Measurements from ENCODE around the gene ATAT1. TPM values are rescaled to one million over a fixed set of nuclear protein-coding genes. Genes with fewer than 3 reads are reported as not detected.
"Not testable (repeated sequence)": the region's sequence is repeated elsewhere in the genome, so short reads cannot be mapped to it uniquely, and the experiment has no call there.

ATAT1 gene
- total and polyA plus RNA-seq, 12 donors, result 0.78 to 16.3 (median 8.3) TPM

GRCh38 chr6:30657454-30657853, 30.8 kb downstream of the ATAT1 start:
- DNase-seq, result no peak
- Histone ChIP-seq H3K36me3 (replicated peaks in 1 of 2) (peaks cover 0 to 99% of the 10 kb centered on the region in 2 donors), H3K9me3 (replicated peaks in 1 of 3) (no peaks in the 10 kb centered on the region), H3K27ac (no peak overlapping the region), H3K4me1 (replicated peaks in 1 of 2) (peaks cover 0 to 5% of the 10 kb centered on the region in 2 donors), H3K27me3 (no peaks in the 10 kb centered on the region), H3K4me3 (no peak overlapping the region)
- no peak for TF ChIP-seq CTCF (IDR thresholded peaks at IDR 0.05)
- TF ChIP-seq POLR2A (IDR thresholded peaks at IDR 0.05), result no peak
- intact Hi-C loops (cut with DNase I), result no loop called here

- DNase-seq; H3K27me3 ChIP-seq; intact Hi-C loops (cut with DNase I); H3K4me3 ChIP-seq; H3K9me3 ChIP-seq (replicated peaks in 1 of 3); H3K27ac ChIP-seq; H3K4me1 ChIP-seq (replicated peaks in 1 of 2): not testable (repeated sequence)
- WGBS, 4 donors, result 94 to 95% (median 95%) methylated on average over 5 of the region's 5 CpGs
- H3K36me3 ChIP-seq (replicated peaks in 1 of 2), result peaks cover 0 to 99% of the 10 kb centered on the region in 2 donors
Observed at GRCh38 chr6:30657922-30658321, 31.2 kb downstream of the ATAT1 start.

- WGBS, 4 donors, result 92 to 95% (median 93%) methylated on average over 27 to 34 of the region's 34 CpGs
- H3K36me3 ChIP-seq (replicated peaks in 1 of 2), result peaks cover 0 to 96% of the 10 kb centered on the region in 2 donors
- no peak for DNase-seq
- no peaks in the 10 kb centered on the region for H3K27me3 ChIP-seq
- intact Hi-C loops (cut with DNase I), result loop anchor here in 1 of 2 donors (10.0 kb wide), 1 partner anchor 80 kb away; no protein-coding TSS in a partner anchor
- no peaks in the 10 kb centered on the region for H3K9me3 ChIP-seq (replicated peaks in 1 of 3)
- H3K4me1 ChIP-seq (replicated peaks in 1 of 2), result no peaks in the 10 kb centered on the region
- no peak overlapping the region for H3K27ac ChIP-seq
- H3K4me3 ChIP-seq, result no peak overlapping the region
- TF ChIP-seq CTCF (IDR thresholded peaks at IDR 0.05) (no peak), POLR2A (IDR thresholded peaks at IDR 0.05) (no peak)
Observed at GRCh38 chr6:30664994-30665767, 38.5 kb downstream of the ATAT1 start.

GRCh38 chr6:30666300-30666699, 39.6 kb downstream of the ATAT1 start:
- not testable (repeated sequence) for H3K4me1 ChIP-seq (replicated peaks in 1 of 2); H3K9me3 ChIP-seq (replicated peaks in 1 of 3); H3K4me3 ChIP-seq; H3K27ac ChIP-seq; H3K27me3 ChIP-seq; DNase-seq
- intact Hi-C loops (cut with DNase I), result loop anchor here in 1 of 2 donors (10.0 kb wide), 1 partner anchor 81 kb away; no protein-coding TSS in a partner anchor
- 60 to 75% (median 71%) methylated on average over 1 to 2 of the region's 2 CpGs for WGBS, 4 donors
- peaks cover 0 to 93% of the 10 kb centered on the region in 2 donors for H3K36me3 ChIP-seq (replicated peaks in 1 of 2)

- no peak for DNase-seq
- peaks cover 10 to 22% of the 10 kb centered on the region in 2 donors for H3K4me1 ChIP-seq (replicated peaks in 1 of 2)
- H3K4me3 ChIP-seq, result no peak overlapping the region
- intact Hi-C loops (cut with DNase I), result loop anchor here in 1 of 2 donors (5.0 kb wide), 1 partner anchor 44 kb away; the partner anchor contains the start of gene ATAT1
- H3K36me3 ChIP-seq (replicated peaks in 1 of 2), result peaks cover 0 to 49% of the 10 kb centered on the region in 2 donors
- TF ChIP-seq POLR2A (IDR thresholded peaks at IDR 0.05) (no peak), CTCF (IDR thresholded peaks at IDR 0.05) (peak in 2 of 6 experiments; percentile 6 to 7)
- no peaks in the 10 kb centered on the region for H3K27me3 ChIP-seq
- H3K27ac ChIP-seq, result no peak overlapping the region
- H3K9me3 ChIP-seq (replicated peaks in 1 of 3), result no peaks in the 10 kb centered on the region
- WGBS, 4 donors, result 86 to 89% (median 88%) methylated on average over 27 of the region's 27 CpGs
Observed at GRCh38 chr6:30670760-30671527, 44.3 kb downstream of the ATAT1 start.

All from adrenal gland (tissue), 12 donors.